Stomach (tissue), 9 donors: ENCODE data around the gene RBMS3. TPM values are rescaled to one million over a fixed set of nuclear protein-coding genes. Genes with fewer than 3 reads are reported as not detected.
A peak's percentile ranks its signal among the peaks of the same experiment; 100 is the strongest.

Experiments used
- DNase-seq, 2 donors: peaks; one replicate each; pipeline versions ENCODE4 v3.0.0 to v3.0.0-alpha.2; 2013 to 2019
- H3K27ac ChIP-seq, 5 donors: fragments of 200-600 bp in 4 of 5; sonication (generic) in 4 of 5; one replicate each; pipeline ENCODE4 v1.5.1; 2013 to 2019; ENCODE audit warnings: mild to moderate bottlenecking in 1 of 5, moderate library complexity in 1 of 5
- H3K27me3 ChIP-seq, 3 donors: fragments of 200-600 bp; sonication (generic); one replicate each; pipeline ENCODE4 v1.5.1; 2017 to 2019; ENCODE audit warnings: mixed run types in 1 of 3
- H3K36me3 ChIP-seq, 4 donors: fragments of 200-600 bp; sonication (generic); 1 replicate in 3 of 4; 2 replicates in 1 of 4; pipeline ENCODE4 v1.5.1; 2016 to 2019
- H3K4me1 ChIP-seq, 4 donors: fragments of 200-600 bp; sonication (generic); one replicate each; pipeline ENCODE4 v1.5.1; 2016 to 2019
- H3K4me3 ChIP-seq, 4 donors: fragments of 200-600 bp; sonication (generic) in 3 of 4; one replicate each; pipeline ENCODE4 v1.5.1; 2016 to 2019; ENCODE audit warnings: mild to moderate bottlenecking in 1 of 4
- H3K9me3 ChIP-seq, 4 donors: fragments of 200-600 bp; sonication (generic); one replicate each; pipeline ENCODE4 v1.5.1; 2016 to 2019
- CTCF ChIP-seq, 7 experiments: fragments of 450-650 bp in 4 of 7; fragments of 200-600 bp in 3 of 7; sonication (generic) in 3 of 7; IDR thresholded peaks; one replicate each; pipeline ENCODE4 v1.5.1; 2016 to 2019; ENCODE audit warnings: antibody characterized with exemption in 7 of 7, control low read depth in 2 of 7, mild to moderate bottlenecking in 1 of 7
- EP300 ChIP-seq: sonication (generic); formaldehyde crosslinking; IDR thresholded peaks from one replicate; pipeline ENCODE4 v1.6.1; 2017; ENCODE audit warnings: antibody characterized with exemption
- POLR2A ChIP-seq, 4 donors: fragments of 450-650 bp; IDR thresholded peaks; one replicate each; pipeline ENCODE4 v1.6.1; 2016; ENCODE audit warnings: antibody characterized with exemption in 4 of 4, control low read depth in 2 of 4, mild to moderate bottlenecking in 1 of 4, moderate library complexity in 1 of 4
- POLR2AphosphoS5 ChIP-seq, 3 donors: sonication (generic); formaldehyde crosslinking; IDR thresholded peaks; one replicate each; pipeline ENCODE4 v1.6.1; 2016; ENCODE audit warnings: antibody characterized with exemption in 3 of 3
- WGBS, 5 donors: extraction: QIAGEN DNeasy Blood & Tissue Kit in 3 of 5; methylation state at CpG; one replicate each; pipeline versions ENCODE4 v1.1.5 to v1.1.7; 2013 to 2018; 5-methylcytosine and 5-hydroxymethylcytosine counted together
- intact Hi-C: fragments of 100-400 bp; cut with DNase I; formaldehyde crosslinking; loops from one replicate; pipeline ENCODE4 v1.15.1; 2023; ENCODE audit warnings: low total_unique reads
- polyA plus RNA-seq, 3 donors: library from polyadenylated mRNA; stranded (reverse); fragments of 200-250 nt; gene quantifications; one replicate each; pipeline ENCODE4 v1.2.3, GENCODE V29; 2013
- total RNA-seq, 5 donors: library from RNA; depleted of rRNA; stranded (reverse); fragments of >200 nt; gene quantifications; one replicate each; pipeline versions ENCODE4 v1.1.0 to v1.2.3, GENCODE V29; 2014 to 2016
- donor health status: healthy with polysubstance abuse.
- donor health status: Bipolar disorder and iron deficiency.
- donor health status: healthy.

RBMS3 gene
- total and polyA plus RNA-seq, 8 donors, result 2.0 to 103 (median 16.0) TPM

GRCh38 chr3:29554566-29554965, 273.7 kb downstream of the RBMS3 start:
- Histone ChIP-seq H3K9me3 (no peaks in the 10 kb centered on the region), H3K27me3 (no peaks in the 10 kb centered on the region), H3K4me1 (peaks cover 0 to 21% (median 0%) of the 10 kb centered on the region in 4 donors), H3K36me3 (no peaks in the 10 kb centered on the region), H3K27ac (no peak overlapping the region), H3K4me3 (no peak overlapping the region)
- DNase-seq, result no peak
- intact Hi-C loops, result no loop called here
- 60 to 78% (median 70%) methylated on average over 2 of the region's 2 CpGs for WGBS, 5 donors
- TF ChIP-seq CTCF (IDR thresholded peaks at IDR 0.05), result no peak
- TF ChIP-seq POLR2AphosphoS5 (IDR thresholded peaks at IDR 0.05), result no peak
- TF ChIP-seq EP300, result no peak
- no peak for TF ChIP-seq POLR2A (IDR thresholded peaks at IDR 0.05)

DNA sequence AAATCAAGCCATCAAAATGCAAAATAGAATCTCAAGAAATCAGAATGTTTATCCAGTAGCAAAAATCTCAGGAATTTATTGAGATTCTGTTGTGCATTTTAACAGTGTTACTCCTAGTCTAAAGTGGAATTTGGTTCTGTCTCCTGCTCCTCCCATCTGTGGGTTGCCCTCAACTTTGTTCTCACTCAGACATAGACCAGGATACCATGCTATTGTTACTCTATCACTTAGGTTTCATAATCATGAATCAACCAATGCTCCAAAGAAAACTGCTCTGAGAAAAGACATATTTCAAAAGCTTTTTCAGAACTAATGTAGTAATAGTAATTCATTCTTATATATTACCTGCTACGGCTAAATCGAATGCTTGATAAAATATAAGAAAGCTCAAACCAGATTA, 274.7 kb downstream of the RBMS3 start:
- no peaks in the 10 kb centered on the region for H3K27me3 ChIP-seq
- H3K36me3 ChIP-seq, result no peaks in the 10 kb centered on the region
- H3K27ac ChIP-seq, result no peak overlapping the region
- TF ChIP-seq POLR2AphosphoS5 (IDR thresholded peaks at IDR 0.05) (no peak), CTCF (IDR thresholded peaks at IDR 0.05) (no peak), POLR2A (IDR thresholded peaks at IDR 0.05) (no peak), EP300 (no peak)
- intact Hi-C loops, result no loop called here
- peaks cover 0 to 21% (median 0%) of the 10 kb centered on the region in 4 donors for H3K4me1 ChIP-seq
- no peaks in the 10 kb centered on the region for H3K9me3 ChIP-seq
- DNase-seq, result no peak
- H3K4me3 ChIP-seq, result no peak overlapping the region
- WGBS, 5 donors, result 93 to 99% (median 96%) methylated on average over 2 of the region's 2 CpGs

GRCh38 chr3:29557186-29557585, 276.3 kb downstream of the RBMS3 start:
- Histone ChIP-seq H3K27me3 (no peaks in the 10 kb centered on the region), H3K36me3 (no peaks in the 10 kb centered on the region), H3K27ac (peak overlapping the region in 2 of 5 donors; percentile 0 to 17), H3K4me3 (no peak overlapping the region), H3K9me3 (no peaks in the 10 kb centered on the region), H3K4me1 (peaks cover 0 to 12% (median 0%) of the 10 kb centered on the region in 4 donors)
- TF ChIP-seq EP300 (no peak), POLR2A (IDR thresholded peaks at IDR 0.05) (no peak), CTCF (IDR thresholded peaks at IDR 0.05) (no peak), POLR2AphosphoS5 (IDR thresholded peaks at IDR 0.05) (no peak)
- 53 to 86% (median 76%) methylated on average over 2 of the region's 2 CpGs for WGBS, 5 donors
- intact Hi-C loops, result no loop called here
- no peak for DNase-seq

GRCh38 chr3:29557825-29558224, 277.0 kb downstream of the RBMS3 start:
- peaks cover 0 to 6% (median 0%) of the 10 kb centered on the region in 4 donors for H3K4me1 ChIP-seq
- no peaks in the 10 kb centered on the region for H3K27me3 ChIP-seq
- peak overlapping the region in 1 of 5 donors; percentile 0 for H3K27ac ChIP-seq
- 55 to 81% (median 64%) methylated on average over 2 of the region's 2 CpGs for WGBS, 5 donors
- no peaks in the 10 kb centered on the region for H3K9me3 ChIP-seq
- H3K4me3 ChIP-seq, result no peak overlapping the region
- DNase-seq, result no peak
- TF ChIP-seq EP300, result no peak
- no peak for TF ChIP-seq POLR2A (IDR thresholded peaks at IDR 0.05)
- no peak for TF ChIP-seq CTCF (IDR thresholded peaks at IDR 0.05)
- no peak for TF ChIP-seq POLR2AphosphoS5 (IDR thresholded peaks at IDR 0.05)
- H3K36me3 ChIP-seq, result no peaks in the 10 kb centered on the region
- intact Hi-C loops, result no loop called here
